Measurements from ENCODE around the gene IRS1.

The IRS1 gene

GRCh38 chr2:226705133-226705886 lies 94.3 kb downstream of the IRS1 start:
- H3K4me3 ChIP-seq (ENCODE audit: low read length): no peak overlapping the region
- DNase-seq (ENCODE audit: low read depth): no peak
- TF ChIP-seq CTCF (IDR thresholded peaks at IDR 0.05; ENCODE audit: insufficient read depth, low read depth, low read length, missing control alignments): no peak

- no peak for TF ChIP-seq CTCF (IDR thresholded peaks at IDR 0.05; ENCODE audit: insufficient read depth, low read depth, low read length, missing control alignments)
- no peak overlapping the region for H3K4me3 ChIP-seq (ENCODE audit: low read length)
- DNase-seq (ENCODE audit: low read depth): no peak
Measured at GRCh38 chr2:226703514-226703913, 96.1 kb downstream of the IRS1 start.

GRCh38 chr2:226702376-226702775 lies 97.2 kb downstream of the IRS1 start:
- no peak overlapping the region for H3K4me3 ChIP-seq (ENCODE audit: low read length)
- TF ChIP-seq CTCF (IDR thresholded peaks at IDR 0.05; ENCODE audit: insufficient read depth, low read depth, low read length, missing control alignments): no peak
- no peak for DNase-seq (ENCODE audit: low read depth)

GRCh38 chr2:226701052-226701451 lies 98.6 kb downstream of the IRS1 start:
- no peak overlapping the region for H3K4me3 ChIP-seq (ENCODE audit: low read length)
- no peak for TF ChIP-seq CTCF (IDR thresholded peaks at IDR 0.05; ENCODE audit: insufficient read depth, low read depth, low read length, missing control alignments)
- peak; percentile 24 for DNase-seq (ENCODE audit: low read depth)

- no peak for TF ChIP-seq CTCF (IDR thresholded peaks at IDR 0.05; ENCODE audit: insufficient read depth, low read depth, low read length, missing control alignments)
Measured at GRCh38 chr2:226699321-226699720, 100.3 kb downstream of the IRS1 start.

GRCh38 chr2:226698671-226699070 lies 100.9 kb downstream of the IRS1 start:
- no peak overlapping the region for H3K4me3 ChIP-seq (ENCODE audit: low read length)
- TF ChIP-seq CTCF (IDR thresholded peaks at IDR 0.05; ENCODE audit: insufficient read depth, low read depth, low read length, missing control alignments): no peak
- no peak for DNase-seq (ENCODE audit: low read depth)

More at GRCh38 chr2:226699321-226699720, 100.3 kb downstream of the IRS1 start:
- DNase-seq (ENCODE audit: low read depth): peak; percentile 26
- H3K4me3 ChIP-seq (ENCODE audit: low read length): no peak overlapping the region
